ENCODE data around the gene VSTM2B. TPM values are rescaled to one million over a fixed set of nuclear protein-coding genes. Genes with fewer than 3 reads are reported as not detected.
"Not testable (repeated sequence)": the region's sequence is repeated elsewhere in the genome, so short reads cannot be mapped to it uniquely, and the experiment has no call there.

Gene VSTM2B
- total RNA-seq, 2 donors from 2014 or later, result not detected

DNA sequence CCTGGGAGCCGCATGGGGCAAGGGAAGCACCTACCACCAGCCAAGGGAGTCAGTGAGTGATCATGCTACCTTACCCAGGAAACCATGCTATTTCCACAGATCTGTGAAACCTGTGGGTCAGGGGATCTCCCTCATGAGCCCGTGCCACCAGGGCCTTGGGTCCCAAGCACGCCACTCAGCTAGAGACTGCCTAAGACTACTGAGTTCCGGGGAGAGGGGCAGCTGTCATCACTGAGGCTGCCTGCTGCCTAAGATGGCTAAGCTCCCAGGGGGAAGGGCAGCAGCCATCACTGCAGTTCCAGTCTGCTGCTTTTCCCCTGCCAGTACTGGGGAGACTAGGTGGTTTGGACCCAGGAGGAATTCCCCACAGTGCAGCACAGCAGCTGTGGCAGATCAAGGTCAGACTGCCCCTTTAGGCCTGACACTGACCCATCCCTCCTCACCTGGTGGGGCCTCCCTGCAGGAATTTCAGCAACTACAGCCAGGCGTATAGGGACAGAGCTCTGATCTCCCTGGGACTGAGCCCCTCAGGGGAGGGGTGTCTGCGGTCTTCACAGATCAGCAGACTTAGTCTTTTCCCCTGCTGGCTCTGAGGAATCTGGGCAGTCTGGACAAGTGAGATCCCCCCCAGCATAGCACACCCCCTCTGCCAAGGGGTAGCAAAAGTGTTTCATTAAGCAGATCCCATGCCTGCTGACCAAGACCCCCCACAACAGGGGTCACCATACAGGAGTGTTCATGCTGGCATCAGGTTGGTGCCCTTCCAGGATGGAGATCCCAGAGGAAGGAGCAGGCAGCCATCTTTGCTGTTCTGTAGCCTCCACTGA lies 26.9 kb downstream of the VSTM2B start:
- 40 to 59% methylated on average over 1 to 6 of the region's 6 CpGs for WGBS, 2 donors
- TF ChIP-seq, protein P1, sequence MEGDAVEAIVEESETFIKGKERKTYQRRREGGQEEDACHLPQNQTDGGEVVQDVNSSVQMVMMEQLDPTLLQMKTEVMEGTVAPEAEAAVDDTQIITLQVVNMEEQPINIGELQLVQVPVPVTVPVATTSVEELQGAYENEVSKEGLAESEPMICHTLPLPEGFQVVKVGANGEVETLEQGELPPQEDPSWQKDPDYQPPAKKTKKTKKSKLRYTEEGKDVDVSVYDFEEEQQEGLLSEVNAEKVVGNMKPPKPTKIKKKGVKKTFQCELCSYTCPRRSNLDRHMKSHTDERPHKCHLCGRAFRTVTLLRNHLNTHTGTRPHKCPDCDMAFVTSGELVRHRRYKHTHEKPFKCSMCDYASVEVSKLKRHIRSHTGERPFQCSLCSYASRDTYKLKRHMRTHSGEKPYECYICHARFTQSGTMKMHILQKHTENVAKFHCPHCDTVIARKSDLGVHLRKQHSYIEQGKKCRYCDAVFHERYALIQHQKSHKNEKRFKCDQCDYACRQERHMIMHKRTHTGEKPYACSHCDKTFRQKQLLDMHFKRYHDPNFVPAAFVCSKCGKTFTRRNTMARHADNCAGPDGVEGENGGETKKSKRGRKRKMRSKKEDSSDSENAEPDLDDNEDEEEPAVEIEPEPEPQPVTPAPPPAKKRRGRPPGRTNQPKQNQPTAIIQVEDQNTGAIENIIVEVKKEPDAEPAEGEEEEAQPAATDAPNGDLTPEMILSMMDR (IDR thresholded peaks at IDR 0.05), result no peak
- TF ChIP-seq POLR2A (IDR thresholded peaks at IDR 0.05), result no peak
- no peaks in the 10 kb centered on the region for H3K36me3 ChIP-seq (replicated peaks in 1 of 2; ENCODE audit: insufficient read depth in 1 of 2, low read depth in 2 of 2)
- H3K4me1 ChIP-seq, result no peaks in the 10 kb centered on the region
- no peaks in the 10 kb centered on the region for H3K9me3 ChIP-seq
- H3K27me3 ChIP-seq, result no peaks in the 10 kb centered on the region
- H3K27ac ChIP-seq, result no peak overlapping the region
- intact Hi-C loops (cut with DNase I), result no loop called here
- ATAC-seq, result no peak
- no peak for DNase-seq
- H3K4me3 ChIP-seq, result no peak overlapping the region

DNA sequence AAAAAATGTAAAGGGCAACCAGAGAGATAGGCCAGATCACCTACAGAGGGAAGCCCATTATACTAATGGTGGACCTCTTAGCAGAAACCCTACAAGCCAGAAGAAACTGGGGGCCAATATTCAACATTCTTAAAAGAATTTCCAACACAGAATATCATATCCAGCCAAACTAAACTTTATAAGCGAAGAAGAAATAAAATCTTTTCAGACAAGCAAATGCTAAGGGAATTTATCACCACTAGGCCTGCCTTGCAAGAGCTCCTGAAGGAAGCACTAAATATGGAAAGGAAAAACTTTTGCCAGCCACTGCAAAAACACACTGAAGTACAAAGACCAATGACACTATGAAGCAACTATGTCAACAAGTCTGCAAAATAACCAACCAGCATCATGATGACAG lies 28.4 kb downstream of the VSTM2B start:
- TF ChIP-seq, protein P1 (IDR thresholded peaks at IDR 0.05), result no peak
- TF ChIP-seq POLR2A (IDR thresholded peaks at IDR 0.05), result no peak
- WGBS, 2 donors, result 84 to 95% methylated on average over 1 of the region's 1 CpG
- Histone ChIP-seq H3K36me3 (replicated peaks in 1 of 2; ENCODE audit: insufficient read depth in 1 of 2, low read depth in 2 of 2) (no peaks in the 10 kb centered on the region), H3K27me3 (no peaks in the 10 kb centered on the region), H3K27ac (no peak overlapping the region), H3K4me3 (no peak overlapping the region), H3K9me3 (no peaks in the 10 kb centered on the region), H3K4me1 (no peaks in the 10 kb centered on the region)
- DNase-seq (no peak), ATAC-seq (no peak)
- intact Hi-C loops (cut with DNase I), result no loop called here

DNA sequence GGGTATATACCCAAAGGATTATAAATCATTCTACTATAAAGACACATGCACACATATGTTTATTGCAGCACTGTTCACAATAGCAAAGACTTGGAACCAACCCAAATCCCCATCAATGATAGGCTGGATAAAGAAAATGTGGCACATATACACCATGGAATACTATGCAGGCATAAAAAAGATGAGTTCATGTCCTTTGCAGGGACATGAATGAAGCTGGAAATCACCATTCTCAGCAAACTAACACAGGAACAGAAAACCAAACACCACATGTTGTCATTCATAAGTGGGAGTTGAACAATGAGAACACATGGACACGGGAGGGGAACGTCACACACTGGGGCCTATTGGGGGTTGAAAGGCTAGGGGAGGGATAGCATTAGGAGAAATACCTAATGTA lies 33.3 kb downstream of the VSTM2B start:
- ATAC-seq; H3K36me3 ChIP-seq (replicated peaks in 1 of 2; ENCODE audit: insufficient read depth in 1 of 2, low read depth in 2 of 2); H3K4me1 ChIP-seq; H3K9me3 ChIP-seq; H3K27ac ChIP-seq; DNase-seq; intact Hi-C loops (cut with DNase I); H3K4me3 ChIP-seq; H3K27me3 ChIP-seq: not testable (repeated sequence)
- 84 to 88% methylated on average over 2 of the region's 2 CpGs for WGBS, 2 donors

DNA sequence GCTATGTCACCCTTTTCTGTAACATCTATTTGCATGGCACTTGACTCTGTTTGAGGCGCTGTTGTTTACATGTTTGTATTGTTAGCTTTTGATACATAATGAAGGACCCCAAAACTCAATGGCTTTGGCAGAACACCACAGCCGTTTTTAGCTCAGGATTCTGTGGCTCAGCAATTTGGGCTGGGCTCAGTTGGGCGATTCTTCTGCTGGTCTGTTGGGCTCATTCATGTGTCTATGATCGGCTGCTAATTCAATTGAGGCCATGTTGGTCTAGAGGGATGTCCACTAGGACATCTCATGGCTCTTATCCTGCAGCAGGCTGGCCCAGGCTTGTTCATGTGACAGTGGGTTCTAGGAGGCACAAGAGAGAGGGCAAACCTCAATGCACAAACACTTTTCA lies 33.9 kb downstream of the VSTM2B start:
- TF ChIP-seq POLR2A (IDR thresholded peaks at IDR 0.05), result no peak
- TF ChIP-seq, protein P1 (IDR thresholded peaks at IDR 0.05), result no peak
- Histone ChIP-seq H3K36me3 (replicated peaks in 1 of 2; ENCODE audit: insufficient read depth in 1 of 2, low read depth in 2 of 2) (no peaks in the 10 kb centered on the region), H3K4me3 (no peak overlapping the region), H3K9me3 (peaks cover 0 to 9% (median 0%) of the 10 kb centered on the region in 3 donors), H3K27me3 (no peaks in the 10 kb centered on the region), H3K27ac (no peak overlapping the region), H3K4me1 (peaks cover 5% of the 10 kb centered on the region)
- intact Hi-C loops (cut with DNase I), result no loop called here
- DNase-seq (no peak), ATAC-seq (no peak)
- WGBS, 2 donors, result 67 to 76% methylated on average over 4 of the region's 4 CpGs

- Histone ChIP-seq H3K4me3 (no peak overlapping the region), H3K4me1 (peaks cover 5% of the 10 kb centered on the region), H3K36me3 (replicated peaks in 1 of 2; ENCODE audit: insufficient read depth in 1 of 2, low read depth in 2 of 2) (no peaks in the 10 kb centered on the region), H3K27ac (no peak overlapping the region), H3K27me3 (no peaks in the 10 kb centered on the region), H3K9me3 (peaks cover 0 to 9% (median 0%) of the 10 kb centered on the region in 3 donors)
- intact Hi-C loops (cut with DNase I), result no loop called here
- TF ChIP-seq POLR2A (IDR thresholded peaks at IDR 0.05), result no peak
- TF ChIP-seq, protein P1 (IDR thresholded peaks at IDR 0.05), result no peak
- WGBS, 2 donors, result 75 to 95% methylated on average over 5 to 6 of the region's 6 CpGs
- DNase-seq (no peak), ATAC-seq (no peak)
Observed at GRCh38 chr19:29560313-29561075, 34.7 kb downstream of the VSTM2B start.
